ENCODE measurements around the gene ATXN7.

DNA sequence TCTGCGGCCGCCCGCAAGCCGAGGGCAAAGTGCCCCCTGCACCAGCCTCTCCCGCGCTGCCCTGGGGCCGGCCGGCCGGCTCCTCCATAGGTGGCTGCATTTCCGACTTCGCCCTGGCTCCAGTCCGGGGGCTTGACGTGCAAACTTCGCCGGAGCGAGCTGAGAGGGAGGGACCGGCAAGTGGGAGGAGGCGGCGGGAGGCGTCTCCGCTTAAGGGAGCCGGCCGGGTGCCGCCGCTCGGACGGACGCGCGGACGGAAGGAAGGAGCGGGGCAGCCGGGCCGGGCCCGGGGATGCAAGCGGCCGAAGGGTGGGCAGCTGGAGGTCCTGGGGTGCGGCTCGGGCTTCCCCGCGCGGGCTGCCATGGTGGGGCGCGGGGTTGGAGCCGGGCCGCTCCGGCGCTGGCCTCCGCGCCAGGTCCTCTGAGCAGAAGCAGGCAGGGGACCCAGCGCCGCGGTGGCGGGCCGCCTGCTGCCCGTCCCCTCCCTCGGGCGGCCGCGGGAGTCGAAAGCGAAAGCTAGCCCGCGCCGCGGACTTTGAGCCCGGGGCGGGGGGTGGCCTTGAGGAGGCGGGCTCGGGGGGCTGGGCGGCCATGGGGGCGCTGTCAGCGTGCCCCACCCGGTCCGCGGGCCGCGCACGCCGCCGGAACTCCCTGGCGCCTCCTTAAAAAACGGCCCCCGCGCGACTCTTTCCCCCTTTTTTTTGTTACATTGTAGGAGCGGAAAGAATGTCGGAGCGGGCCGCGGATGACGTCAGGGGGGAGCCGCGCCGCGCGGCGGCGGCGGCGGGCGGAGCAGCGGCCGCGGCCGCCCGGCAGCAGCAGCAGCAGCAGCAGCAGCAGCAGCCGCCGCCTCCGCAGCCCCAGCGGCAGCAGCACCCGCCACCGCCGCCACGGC lies 48.5 kb downstream of the ATXN7 start, which contains the start of gene SCAANT1:
- TF ChIP-seq, protein P1, sequence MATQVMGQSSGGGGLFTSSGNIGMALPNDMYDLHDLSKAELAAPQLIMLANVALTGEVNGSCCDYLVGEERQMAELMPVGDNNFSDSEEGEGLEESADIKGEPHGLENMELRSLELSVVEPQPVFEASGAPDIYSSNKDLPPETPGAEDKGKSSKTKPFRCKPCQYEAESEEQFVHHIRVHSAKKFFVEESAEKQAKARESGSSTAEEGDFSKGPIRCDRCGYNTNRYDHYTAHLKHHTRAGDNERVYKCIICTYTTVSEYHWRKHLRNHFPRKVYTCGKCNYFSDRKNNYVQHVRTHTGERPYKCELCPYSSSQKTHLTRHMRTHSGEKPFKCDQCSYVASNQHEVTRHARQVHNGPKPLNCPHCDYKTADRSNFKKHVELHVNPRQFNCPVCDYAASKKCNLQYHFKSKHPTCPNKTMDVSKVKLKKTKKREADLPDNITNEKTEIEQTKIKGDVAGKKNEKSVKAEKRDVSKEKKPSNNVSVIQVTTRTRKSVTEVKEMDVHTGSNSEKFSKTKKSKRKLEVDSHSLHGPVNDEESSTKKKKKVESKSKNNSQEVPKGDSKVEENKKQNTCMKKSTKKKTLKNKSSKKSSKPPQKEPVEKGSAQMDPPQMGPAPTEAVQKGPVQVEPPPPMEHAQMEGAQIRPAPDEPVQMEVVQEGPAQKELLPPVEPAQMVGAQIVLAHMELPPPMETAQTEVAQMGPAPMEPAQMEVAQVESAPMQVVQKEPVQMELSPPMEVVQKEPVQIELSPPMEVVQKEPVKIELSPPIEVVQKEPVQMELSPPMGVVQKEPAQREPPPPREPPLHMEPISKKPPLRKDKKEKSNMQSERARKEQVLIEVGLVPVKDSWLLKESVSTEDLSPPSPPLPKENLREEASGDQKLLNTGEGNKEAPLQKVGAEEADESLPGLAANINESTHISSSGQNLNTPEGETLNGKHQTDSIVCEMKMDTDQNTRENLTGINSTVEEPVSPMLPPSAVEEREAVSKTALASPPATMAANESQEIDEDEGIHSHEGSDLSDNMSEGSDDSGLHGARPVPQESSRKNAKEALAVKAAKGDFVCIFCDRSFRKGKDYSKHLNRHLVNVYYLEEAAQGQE (IDR thresholded peaks at IDR 0.05; ENCODE audit: insufficient read depth in 1 of 2, low read depth in 2 of 2, low read length in 2 of 2) = no peak
- no peak for TF ChIP-seq TAF1 (IDR thresholded peaks at IDR 0.05; ENCODE audit: borderline replicate concordance, insufficient read depth, low read length)

Data from PFSK-1 (cell line).